ENCODE data around the gene OMP.

DNA sequence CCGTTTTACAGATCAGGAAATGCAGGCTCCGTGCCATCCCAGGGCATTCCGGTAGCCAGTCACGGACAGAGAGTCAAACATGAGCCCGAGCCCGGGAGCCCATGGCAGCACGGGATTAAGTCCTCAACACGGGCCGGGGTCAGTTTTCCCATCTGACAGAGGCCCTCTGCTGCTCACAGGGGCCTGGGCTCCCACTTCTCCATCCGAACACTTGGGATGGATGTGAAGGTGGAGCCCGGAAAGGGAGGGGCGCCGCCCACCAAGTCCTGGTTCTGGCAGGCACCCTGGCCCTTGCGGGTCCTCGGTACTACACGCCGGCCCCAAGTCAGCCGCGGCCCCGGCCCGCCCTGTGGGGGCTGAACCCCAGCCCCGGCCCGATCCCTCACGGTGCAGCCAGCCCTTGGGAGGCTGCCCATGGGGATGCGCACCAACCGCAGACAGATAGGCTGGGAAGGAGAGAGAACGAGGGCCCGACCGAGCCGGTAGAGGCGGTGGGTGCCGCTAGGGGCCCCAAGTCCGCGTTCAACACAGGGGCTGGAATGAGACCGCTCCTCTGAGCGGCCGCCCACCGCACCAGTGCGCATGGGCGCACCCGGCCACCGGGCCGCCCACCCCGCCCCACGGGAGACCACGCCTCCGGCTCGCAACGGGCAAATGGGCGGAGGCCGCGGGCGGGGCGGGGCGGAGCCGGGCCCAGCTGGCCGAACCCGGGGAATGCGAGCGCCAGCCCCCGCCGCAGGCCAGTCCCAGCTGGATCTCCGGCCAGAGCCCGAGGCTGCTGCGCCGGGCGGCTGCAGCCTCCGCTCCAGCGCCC, 36.2 kb upstream of the OMP start, which contains the start of gene CAPN5:
- TF ChIP-seq FOXM1 (IDR thresholded peaks at IDR 0.05; ENCODE audit: borderline replicate concordance) (no peak), FOXA1 (IDR thresholded peaks at IDR 0.05) (no peak), ARNT (IDR thresholded peaks at IDR 0.05) (no peak), TARDBP (IDR thresholded peaks at IDR 0.05) (no peak), ELF4 (IDR thresholded peaks at IDR 0.05) (no peak), BHLHE40 (IDR thresholded peaks at IDR 0.05; ENCODE audit: borderline replicate concordance) (no peak), ZNF384 (IDR thresholded peaks at IDR 0.05) (no peak), PKNOX1 (IDR thresholded peaks at IDR 0.05) (no peak), L3MBTL2 (conservative IDR thresholded peaks at IDR 0.05) (no peak; the same call in 1 of the 2 replicates), SUZ12 (IDR thresholded peaks at IDR 0.05) (no peak), NFRKB (IDR thresholded peaks at IDR 0.05) (no peak), HDGF (IDR thresholded peaks at IDR 0.05; ENCODE audit: borderline replicate concordance) (no peak), FOXK2 (IDR thresholded peaks at IDR 0.05) (no peak)

Measured in HEK293T (cell line).